ENCODE measurements around the gene GLRX.

Gene GLRX

DNA sequence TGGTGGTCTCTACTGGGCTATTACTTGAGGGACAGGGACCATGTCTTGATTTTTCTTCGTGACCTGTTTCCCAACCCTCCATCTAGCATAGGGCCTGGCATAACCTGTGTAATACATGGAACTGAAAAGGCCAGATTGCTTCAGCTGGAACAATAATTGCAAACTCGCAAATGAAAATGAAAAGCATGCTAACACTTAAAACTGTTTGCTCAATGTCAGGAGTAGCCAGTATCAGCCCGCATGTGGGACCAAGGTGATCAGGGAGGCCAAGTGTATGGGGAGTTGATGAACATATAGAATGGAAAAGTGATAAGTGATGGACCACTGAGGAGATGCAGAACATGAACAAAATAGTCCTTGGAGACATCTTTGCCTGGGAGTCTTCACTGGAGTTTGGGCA, 25.2 kb downstream of the GLRX start:
- Histone ChIP-seq H3K36me3 (peaks cover under 1% of the 10 kb centered on the region), H3K9me3 (no peaks in the 10 kb centered on the region)

DNA sequence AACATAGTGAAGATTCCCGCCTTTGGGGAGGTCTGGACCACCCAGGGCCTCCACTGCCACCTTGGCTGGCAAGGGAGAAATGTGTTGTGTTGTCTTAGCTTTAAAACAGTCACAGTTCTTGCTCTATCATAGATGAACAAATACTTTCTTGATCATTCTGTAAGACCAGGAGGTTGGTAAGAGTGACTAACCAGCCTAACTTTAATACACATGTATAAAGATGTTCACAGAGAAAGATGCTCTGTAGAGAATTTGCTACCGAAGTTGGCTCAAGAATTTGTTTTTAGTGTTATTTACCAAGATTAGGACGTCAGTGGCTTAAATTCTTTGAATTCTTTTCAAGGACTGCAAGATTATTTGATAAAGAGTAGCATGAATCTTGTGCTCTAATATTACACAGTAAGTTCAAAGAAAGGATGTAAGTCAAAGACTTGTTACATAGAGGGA, 28.4 kb downstream of the GLRX start:
- Histone ChIP-seq H3K4me1 (ENCODE audit: control insufficient read depth in 1 of 2, insufficient read depth in 1 of 2, low read depth in 1 of 2, low read length in 1 of 2) (peaks cover 30% of the 10 kb centered on the region in 2 experiments), H3K9me3 (no peaks in the 10 kb centered on the region), H3K27me3 (no peaks in the 10 kb centered on the region), H3K4me3 (ENCODE audit: low read depth in 1 of 2, low read length in 1 of 2) (no peak overlapping the region), H3K36me3 (no peaks in the 10 kb centered on the region), H3K27ac (peak overlapping the region; percentile 53)
- no peak for TF ChIP-seq CTCF (IDR thresholded peaks at IDR 0.05)

More for the DNA sequence above, 25.2 kb downstream of the GLRX start:
- H3K4me1 ChIP-seq (ENCODE audit: control insufficient read depth in 1 of 2, insufficient read depth in 1 of 2, low read depth in 1 of 2, low read length in 1 of 2): peaks cover 28 to 30% of the 10 kb centered on the region in 2 experiments
- no peaks in the 10 kb centered on the region for H3K27me3 ChIP-seq
- no peak overlapping the region for H3K4me3 ChIP-seq (ENCODE audit: low read depth in 1 of 2, low read length in 1 of 2)
- H3K27ac ChIP-seq: no peak overlapping the region
- TF ChIP-seq CTCF (IDR thresholded peaks at IDR 0.05): no peak

DNA sequence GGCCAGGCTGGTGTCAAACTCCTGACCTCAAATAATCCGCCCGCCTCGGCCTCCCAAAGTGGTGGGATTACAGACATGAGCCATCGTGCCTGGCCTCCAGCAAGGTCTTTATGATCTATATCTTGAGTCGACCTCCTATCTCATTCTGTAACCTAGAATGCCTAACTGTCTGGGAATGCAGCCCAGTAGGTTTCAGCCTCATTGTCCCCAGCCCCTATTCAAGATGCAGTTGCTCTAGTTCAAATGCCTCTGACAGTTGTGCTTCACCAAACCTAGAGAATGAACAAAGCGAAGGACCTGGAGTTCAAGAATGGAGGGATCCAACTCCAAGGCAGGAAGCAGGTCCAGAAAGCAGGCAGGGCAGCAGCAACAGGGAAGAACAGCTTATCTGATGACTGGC, 30.8 kb downstream of the GLRX start:
- H3K4me1 ChIP-seq (ENCODE audit: control insufficient read depth in 1 of 2, insufficient read depth in 1 of 2, low read depth in 1 of 2, low read length in 1 of 2): peaks cover 12 to 18% of the 10 kb centered on the region in 2 experiments
- H3K4me3 ChIP-seq (ENCODE audit: low read depth in 1 of 2, low read length in 1 of 2): no peak overlapping the region
- no peaks in the 10 kb centered on the region for H3K36me3 ChIP-seq
- TF ChIP-seq CTCF (IDR thresholded peaks at IDR 0.05): no peak
- no peak overlapping the region for H3K27ac ChIP-seq
- H3K9me3 ChIP-seq: no peaks in the 10 kb centered on the region
- H3K27me3 ChIP-seq: no peaks in the 10 kb centered on the region

DNA sequence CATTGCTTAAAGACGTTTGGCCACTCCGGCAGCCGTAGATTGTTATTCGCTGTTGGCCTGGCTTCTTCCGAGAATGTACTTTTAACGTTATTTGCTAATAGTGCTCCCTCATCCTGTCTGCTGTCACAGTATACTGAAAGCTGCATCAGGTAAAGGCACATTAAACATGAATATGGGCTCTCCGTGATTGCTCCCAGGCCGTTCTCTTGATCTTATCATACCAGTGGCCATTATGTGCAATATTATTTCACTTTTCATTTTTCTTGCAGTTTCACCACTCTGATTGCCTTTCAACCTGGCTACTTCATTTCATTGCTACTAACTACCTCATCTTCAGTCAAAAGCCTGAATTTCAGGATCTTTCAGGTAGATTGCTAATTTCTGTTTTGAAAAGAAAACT, 34.0 kb downstream of the GLRX start:
- H3K9me3 ChIP-seq: no peaks in the 10 kb centered on the region
- TF ChIP-seq CTCF (IDR thresholded peaks at IDR 0.05): no peak
- peaks cover 9 to 14% of the 10 kb centered on the region in 2 experiments for H3K4me1 ChIP-seq (ENCODE audit: control insufficient read depth in 1 of 2, insufficient read depth in 1 of 2, low read depth in 1 of 2, low read length in 1 of 2)
- H3K36me3 ChIP-seq: no peaks in the 10 kb centered on the region
- no peak overlapping the region for H3K4me3 ChIP-seq (ENCODE audit: low read depth in 1 of 2, low read length in 1 of 2)
- H3K27me3 ChIP-seq: no peaks in the 10 kb centered on the region
- no peak overlapping the region for H3K27ac ChIP-seq

- no peaks in the 10 kb centered on the region for H3K36me3 ChIP-seq
- H3K4me3 ChIP-seq (ENCODE audit: low read depth in 1 of 2, low read length in 1 of 2): no peak overlapping the region
- no peak for TF ChIP-seq CTCF (IDR thresholded peaks at IDR 0.05)
- H3K27ac ChIP-seq: no peak overlapping the region
- no peaks in the 10 kb centered on the region for H3K9me3 ChIP-seq
- H3K4me1 ChIP-seq (ENCODE audit: control insufficient read depth in 1 of 2, insufficient read depth in 1 of 2, low read depth in 1 of 2, low read length in 1 of 2): peaks cover 0 to 5% of the 10 kb centered on the region in 2 experiments
- no peaks in the 10 kb centered on the region for H3K27me3 ChIP-seq
Measured at GRCh38 chr5:95786821-95787418, 35.6 kb downstream of the GLRX start.
